ENCODE data around the gene NOP16. TPM values are rescaled to one million over a fixed set of nuclear protein-coding genes. Genes with fewer than 3 reads are reported as not detected.

Gene NOP16
- total RNA-seq, 1 donor from 2014 or later = 22.6 TPM

DNA sequence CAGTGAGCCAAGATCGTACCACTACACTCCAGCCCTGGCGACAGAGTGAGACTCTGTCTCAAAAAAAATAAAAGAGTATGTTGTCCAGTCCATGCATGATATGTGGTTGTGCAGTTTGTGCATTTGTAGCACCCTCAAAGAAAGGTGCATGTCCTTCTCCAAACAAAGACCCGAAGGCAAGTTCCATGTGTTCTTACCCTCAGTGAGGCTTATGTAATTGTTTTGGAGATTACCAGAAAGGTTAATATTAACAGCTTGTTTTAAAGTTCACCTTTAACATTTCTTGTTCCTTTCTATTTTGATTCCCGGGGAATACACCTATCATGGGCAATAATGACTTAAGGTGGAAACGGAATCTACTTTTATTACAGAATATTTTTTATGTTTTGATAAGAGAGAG is 49.1 kb downstream of the NOP16 start:
- DNase-seq (ENCODE audit: missing footprints) (no peak), ATAC-seq (no peak)
- intact Hi-C loops (cut with DNase I) = no loop called here

DNA sequence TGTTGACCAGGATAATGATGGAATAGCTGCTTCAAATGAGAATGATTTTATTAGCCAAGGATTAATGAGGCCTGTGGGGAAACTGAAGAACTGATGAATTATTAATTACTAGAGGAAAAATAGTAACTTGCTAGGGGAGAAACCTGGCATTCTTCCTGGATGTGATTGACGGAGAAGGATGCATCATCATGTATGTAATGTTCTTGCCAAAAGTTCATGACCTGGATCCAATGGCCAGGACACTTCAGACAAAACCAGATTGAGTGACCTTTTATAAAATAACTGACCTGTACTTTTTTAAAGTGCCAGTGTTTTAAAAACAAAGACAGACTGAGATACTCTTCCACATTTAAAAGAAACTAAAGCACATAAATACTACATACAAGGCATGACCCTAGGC is 50.5 kb downstream of the NOP16 start:
- intact Hi-C loops (cut with DNase I) = no loop called here
- no peak for ATAC-seq
- no peak for DNase-seq (ENCODE audit: missing footprints)

DNA sequence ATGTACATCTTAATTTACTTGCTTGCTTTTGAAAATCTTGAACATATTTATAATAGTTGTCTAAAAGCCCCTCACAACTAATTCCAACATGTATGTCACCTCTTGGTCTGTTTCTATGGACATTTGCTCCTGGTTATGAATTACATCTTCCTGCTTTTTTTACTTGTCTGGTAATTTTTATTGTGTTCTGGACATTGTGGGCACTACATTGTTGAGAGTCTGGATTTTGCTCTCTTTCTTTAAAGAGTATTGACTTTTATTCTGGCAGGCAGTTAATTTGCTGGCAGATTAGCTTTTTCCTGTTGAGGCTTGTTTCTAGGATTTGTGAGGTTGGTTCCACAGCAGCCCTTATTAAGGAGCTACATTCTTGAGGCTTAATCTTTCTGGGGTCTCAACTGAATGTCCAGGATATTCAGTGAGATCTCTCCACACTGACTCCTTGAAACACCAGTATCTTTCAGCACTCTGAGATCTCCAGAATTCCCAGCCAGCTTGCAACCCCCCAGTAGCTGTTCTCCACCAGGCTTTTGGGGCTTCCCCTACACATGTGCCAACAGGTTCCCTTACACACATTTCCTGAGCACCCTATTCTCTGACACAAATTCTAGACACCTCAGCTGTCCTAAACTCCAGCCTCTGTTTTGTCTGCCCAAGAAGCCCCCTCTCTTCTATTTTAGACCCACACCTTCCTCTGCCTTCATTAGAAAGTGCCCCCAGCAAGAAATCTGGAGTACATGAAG is 54.2 kb downstream of the NOP16 start:
- DNase-seq (ENCODE audit: missing footprints) = no peak
- ATAC-seq = no peak
- intact Hi-C loops (cut with DNase I) = no loop called here

Small RNA genes lying within 50 kb of the gene (microRNA-seq; reads per million reads assigned to microRNA genes)
- 11.9 reads per million, percentile 26 among the genes with 10 or more reads in this experiment for gene MIR1271

Other genes with a start within 250 kb of the NOP16 start
- gene SIMC1, start 150.2 kb downstream of the NOP16 start, total RNA-seq = 4.1 TPM
- 76.0 TPM for gene KIAA1191, start 26.8 kb downstream of the NOP16 start, total RNA-seq
- 5.4 TPM for gene ARL10, start 23.1 kb downstream of the NOP16 start, total RNA-seq
- 218 TPM for gene HIGD2A, start 153 bp upstream of the NOP16 start, total RNA-seq
- 217 TPM for gene CLTB, start 27.9 kb upstream of the NOP16 start, total RNA-seq
- gene FAF2, start 59.8 kb upstream of the NOP16 start, total RNA-seq = 15.7 TPM
- gene RNF44, start 148.8 kb upstream of the NOP16 start, total RNA-seq = 25.5 TPM
- 0.19 TPM for gene CDHR2, start 160.7 kb upstream of the NOP16 start, total RNA-seq
- gene GPRIN1, start 221.6 kb upstream of the NOP16 start, total RNA-seq = 0.41 TPM
- gene SNCB, start 241.9 kb upstream of the NOP16 start, total RNA-seq = not detected
- gene EIF4E1B, start 242.1 kb upstream of the NOP16 start, total RNA-seq = not detected

Measured in Right ventricle myocardium inferior (tissue), 1 donor.